Measurements from ENCODE around the gene RAC2.

DNA sequence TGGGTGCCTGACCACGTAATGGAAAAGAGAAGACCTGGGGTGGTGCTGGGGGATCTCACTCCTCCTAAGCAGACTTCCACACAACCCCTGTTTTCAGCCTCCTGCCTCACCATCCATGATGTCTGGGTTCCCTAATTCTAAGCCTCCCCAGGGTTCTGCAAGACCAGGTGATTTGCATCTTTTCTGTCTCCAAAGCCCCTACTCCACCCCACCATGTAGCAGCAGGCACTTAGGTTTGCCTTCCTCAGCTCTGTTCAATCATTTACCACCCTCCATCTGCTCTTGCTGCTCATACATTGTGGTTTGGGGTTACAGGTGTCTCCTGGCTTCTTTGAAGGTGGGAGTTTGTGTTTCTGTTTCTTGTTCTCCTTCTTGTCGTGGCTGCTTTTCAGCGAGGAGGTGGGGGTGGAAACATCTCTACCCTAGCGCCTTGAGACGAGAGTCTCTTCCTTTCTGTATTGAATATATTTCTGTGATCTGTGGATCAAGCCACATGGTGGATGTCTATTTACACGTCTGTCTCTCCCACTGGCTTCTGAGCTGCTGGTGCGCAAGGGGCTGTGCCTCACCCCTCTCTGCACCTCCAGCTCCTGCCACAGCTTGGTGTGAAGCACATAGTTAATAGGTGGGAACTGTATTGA, 25.2 kb downstream of the RAC2 start:
- TF ChIP-seq, protein P1, sequence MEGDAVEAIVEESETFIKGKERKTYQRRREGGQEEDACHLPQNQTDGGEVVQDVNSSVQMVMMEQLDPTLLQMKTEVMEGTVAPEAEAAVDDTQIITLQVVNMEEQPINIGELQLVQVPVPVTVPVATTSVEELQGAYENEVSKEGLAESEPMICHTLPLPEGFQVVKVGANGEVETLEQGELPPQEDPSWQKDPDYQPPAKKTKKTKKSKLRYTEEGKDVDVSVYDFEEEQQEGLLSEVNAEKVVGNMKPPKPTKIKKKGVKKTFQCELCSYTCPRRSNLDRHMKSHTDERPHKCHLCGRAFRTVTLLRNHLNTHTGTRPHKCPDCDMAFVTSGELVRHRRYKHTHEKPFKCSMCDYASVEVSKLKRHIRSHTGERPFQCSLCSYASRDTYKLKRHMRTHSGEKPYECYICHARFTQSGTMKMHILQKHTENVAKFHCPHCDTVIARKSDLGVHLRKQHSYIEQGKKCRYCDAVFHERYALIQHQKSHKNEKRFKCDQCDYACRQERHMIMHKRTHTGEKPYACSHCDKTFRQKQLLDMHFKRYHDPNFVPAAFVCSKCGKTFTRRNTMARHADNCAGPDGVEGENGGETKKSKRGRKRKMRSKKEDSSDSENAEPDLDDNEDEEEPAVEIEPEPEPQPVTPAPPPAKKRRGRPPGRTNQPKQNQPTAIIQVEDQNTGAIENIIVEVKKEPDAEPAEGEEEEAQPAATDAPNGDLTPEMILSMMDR (IDR thresholded peaks at IDR 0.05) = no peak
- TF ChIP-seq POLR2A (IDR thresholded peaks at IDR 0.05) = no peak
